Epithelial cell of proximal tubule (primary cell): ENCODE measurements around the gene INTS6L. TPM values are rescaled to one million over a fixed set of nuclear protein-coding genes. Genes with fewer than 3 reads are reported as not detected.
"Not testable (repeated sequence)": the region's sequence is repeated elsewhere in the genome, so short reads cannot be mapped to it uniquely, and the experiment has no call there.

Experiments used
- DNase-seq: peaks from one replicate; pipeline ENCODE4 v3.0.0-alpha.2; 2011; ENCODE audit warnings: low read depth
- H3K4me3 ChIP-seq: 2 replicates; pipeline ENCODE4 v1.5.1; 2011; ENCODE audit warnings: low read depth, mild to moderate bottlenecking, low read length
- total RNA-seq: library from RNA; depleted of rRNA; stranded (reverse); fragments of >200 nt; gene quantifications from 2 replicates; pipeline ENCODE4 v1.2.3, GENCODE V29; 2015
- TF ChIP-seq, protein P1 (sequence below): conservative IDR thresholded peaks from 2 replicates; pipeline ENCODE4 v1.5.1; 2012; ENCODE audit warnings: low read depth, mild to moderate bottlenecking, low read length

Gene INTS6L
- total RNA-seq, 1 donor from 2014 or later, result 2.0 TPM

DNA sequence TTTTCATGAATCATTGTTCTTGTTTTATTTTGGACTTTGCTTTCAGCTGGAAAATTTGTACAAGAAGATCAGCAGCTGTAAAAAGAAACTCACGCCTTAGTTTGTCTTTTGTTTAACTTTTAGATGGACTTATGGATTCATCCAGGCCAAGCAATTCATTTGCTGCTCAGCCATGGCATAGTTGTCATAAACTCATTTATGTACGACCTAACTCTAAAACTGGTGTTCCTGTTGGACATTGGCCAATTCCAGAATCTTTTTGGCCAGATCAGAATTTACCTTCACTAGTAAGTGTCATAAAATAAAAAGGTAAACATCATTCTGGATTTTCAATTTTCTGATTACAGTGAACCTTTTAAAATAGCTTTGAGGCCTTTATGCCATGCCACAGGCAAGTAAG is 29.1 kb downstream of the INTS6L start:
- TF ChIP-seq, protein P1, sequence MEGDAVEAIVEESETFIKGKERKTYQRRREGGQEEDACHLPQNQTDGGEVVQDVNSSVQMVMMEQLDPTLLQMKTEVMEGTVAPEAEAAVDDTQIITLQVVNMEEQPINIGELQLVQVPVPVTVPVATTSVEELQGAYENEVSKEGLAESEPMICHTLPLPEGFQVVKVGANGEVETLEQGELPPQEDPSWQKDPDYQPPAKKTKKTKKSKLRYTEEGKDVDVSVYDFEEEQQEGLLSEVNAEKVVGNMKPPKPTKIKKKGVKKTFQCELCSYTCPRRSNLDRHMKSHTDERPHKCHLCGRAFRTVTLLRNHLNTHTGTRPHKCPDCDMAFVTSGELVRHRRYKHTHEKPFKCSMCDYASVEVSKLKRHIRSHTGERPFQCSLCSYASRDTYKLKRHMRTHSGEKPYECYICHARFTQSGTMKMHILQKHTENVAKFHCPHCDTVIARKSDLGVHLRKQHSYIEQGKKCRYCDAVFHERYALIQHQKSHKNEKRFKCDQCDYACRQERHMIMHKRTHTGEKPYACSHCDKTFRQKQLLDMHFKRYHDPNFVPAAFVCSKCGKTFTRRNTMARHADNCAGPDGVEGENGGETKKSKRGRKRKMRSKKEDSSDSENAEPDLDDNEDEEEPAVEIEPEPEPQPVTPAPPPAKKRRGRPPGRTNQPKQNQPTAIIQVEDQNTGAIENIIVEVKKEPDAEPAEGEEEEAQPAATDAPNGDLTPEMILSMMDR, result no peak
- H3K4me3 ChIP-seq, result no peak overlapping the region
- no peak for DNase-seq

DNA sequence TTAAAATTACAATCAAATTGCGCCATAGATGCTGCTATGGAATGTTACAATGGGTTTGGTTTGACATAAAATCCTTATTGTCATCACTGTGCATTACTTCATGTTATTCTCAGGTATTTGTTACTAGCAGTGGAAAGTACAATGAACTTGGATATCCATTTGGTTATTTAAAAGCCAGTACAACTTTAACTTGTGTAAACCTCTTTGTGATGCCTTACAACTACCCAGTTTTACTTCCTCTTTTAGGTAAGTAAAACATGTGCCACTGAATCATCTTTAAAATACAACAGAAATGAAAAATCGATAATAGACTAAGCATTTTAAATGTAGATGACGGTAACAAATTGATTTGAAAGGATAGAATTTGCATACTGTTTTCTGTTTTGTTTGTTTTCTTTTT is 35.6 kb downstream of the INTS6L start:
- DNase-seq, result no peak
- TF ChIP-seq, protein P1, result no peak
- H3K4me3 ChIP-seq, result no peak overlapping the region

DNA sequence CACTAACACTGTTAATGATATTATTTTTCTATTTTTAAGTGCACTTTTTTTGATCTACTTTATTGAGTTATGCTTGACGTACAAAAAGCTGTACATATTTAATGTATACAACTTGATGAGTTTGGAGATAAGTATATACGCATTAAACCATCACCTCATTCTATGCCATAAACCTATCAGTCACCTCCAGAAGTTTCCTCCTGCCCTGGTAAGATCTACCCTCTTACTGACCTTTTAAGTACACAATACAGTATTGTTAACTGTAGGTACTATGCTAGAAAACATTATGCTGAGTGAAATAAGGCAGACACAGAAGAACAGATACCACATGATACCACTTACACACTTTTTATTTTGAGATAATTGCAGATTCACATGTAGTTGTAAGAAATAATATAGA is 36.9 kb downstream of the INTS6L start:
- TF ChIP-seq, protein P1, result no peak
- DNase-seq, result no peak
- H3K4me3 ChIP-seq, result no peak overlapping the region

DNA sequence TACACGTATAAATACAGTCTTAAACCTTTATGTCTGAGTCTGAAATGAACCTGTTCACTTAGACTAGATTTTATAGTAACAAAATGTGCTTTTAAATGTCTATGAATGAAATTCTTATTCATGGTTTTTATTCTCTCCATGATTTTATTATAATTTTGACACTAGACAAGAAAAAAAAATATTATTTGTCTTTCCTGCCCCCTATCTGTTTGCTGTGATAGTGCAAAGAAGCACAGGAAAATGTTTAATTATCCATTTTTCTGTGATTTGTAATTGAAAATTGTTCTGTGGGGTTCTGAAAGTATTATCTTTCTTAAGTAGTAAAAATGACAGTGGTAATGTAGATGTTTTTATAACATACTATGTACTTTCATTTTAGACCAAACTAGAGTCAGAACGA is 52.0 kb downstream of the INTS6L start:
- TF ChIP-seq, protein P1, result no peak
- no peak overlapping the region for H3K4me3 ChIP-seq
- no peak for DNase-seq

DNA sequence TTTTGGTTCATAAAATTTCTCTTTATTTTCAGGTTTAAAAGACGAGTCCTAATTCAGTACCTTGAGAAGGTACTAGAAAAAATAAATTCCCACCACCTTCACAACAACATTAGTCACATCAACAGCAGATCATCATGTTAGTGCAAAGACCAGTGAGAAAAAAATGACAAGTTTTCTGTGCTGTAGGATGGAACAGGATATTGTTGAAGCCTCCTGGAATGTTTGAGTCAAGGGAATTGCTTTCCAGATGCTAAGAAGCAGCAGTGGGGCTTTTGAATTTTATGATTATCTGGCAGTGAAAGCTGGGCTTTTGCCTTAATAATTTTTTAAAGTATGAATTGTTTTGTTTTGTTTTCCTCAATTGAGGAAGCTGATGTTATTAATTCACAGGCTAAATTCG is 61.0 kb downstream of the INTS6L start:
- no peak for DNase-seq
- TF ChIP-seq, protein P1, result no peak
- H3K4me3 ChIP-seq, result no peak overlapping the region

DNA sequence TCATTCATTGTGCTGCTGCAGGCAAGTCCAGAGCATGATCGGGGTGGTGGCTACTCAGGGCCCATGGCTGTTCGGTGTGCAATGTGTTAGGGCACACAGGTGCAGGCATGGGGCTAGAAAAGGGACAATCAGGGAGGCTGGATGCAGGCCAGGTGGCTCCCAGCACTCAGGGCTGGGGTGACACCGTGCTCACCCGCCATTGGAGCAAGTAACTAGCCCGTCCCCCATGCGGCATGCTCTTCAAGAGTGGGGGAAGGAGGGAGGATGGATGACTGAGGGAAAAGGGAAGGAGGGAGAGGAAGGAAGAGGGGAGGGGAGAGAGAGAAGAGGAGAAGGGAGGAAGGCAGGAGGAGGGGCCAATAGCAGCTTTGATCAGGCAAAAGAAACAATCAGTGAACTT is 64.7 kb downstream of the INTS6L start:
- TF ChIP-seq, protein P1, result no peak
- no peak for DNase-seq
- no peak overlapping the region for H3K4me3 ChIP-seq

DNA sequence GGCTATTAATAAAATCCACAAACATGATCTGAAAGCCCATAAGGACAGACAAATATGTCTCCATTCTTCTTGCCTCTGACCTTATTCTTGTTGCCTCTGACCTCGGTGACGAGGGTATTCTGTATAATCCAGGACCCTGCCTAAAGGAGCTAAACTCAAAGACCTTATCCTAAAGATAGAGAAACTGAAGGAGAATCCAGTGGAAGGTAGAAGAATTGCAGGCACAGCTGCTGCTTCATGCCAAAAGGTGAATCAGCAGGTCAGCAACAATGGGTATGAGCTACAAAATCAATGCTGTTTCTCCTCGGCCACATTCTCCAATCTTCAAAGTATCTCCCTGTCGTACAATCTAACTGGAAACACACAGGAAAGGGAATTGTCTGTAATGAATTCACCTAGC is 71.4 kb downstream of the INTS6L start:
- TF ChIP-seq, protein P1, result no peak
- no peak for DNase-seq
- H3K4me3 ChIP-seq, result no peak overlapping the region

DNA sequence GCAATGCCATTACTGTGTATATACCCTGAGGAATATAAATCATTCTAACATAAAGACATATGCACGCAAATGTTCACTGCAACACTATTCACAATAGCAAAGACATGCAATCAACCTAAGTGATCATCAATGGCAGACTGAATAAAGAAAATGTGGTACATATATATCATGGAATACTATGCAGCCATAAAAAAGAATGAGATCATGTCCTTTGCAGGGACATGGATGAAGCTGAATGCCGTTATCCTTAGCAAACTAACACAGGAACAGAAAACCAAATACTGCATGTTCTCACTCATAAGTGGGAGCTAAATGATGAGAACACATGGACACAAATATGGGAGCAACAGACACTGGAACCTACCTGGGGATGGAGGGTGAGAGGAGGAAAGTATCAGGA is 73.6 kb downstream of the INTS6L start:
- DNase-seq, H3K4me3 ChIP-seq: not testable (repeated sequence)

DNA sequence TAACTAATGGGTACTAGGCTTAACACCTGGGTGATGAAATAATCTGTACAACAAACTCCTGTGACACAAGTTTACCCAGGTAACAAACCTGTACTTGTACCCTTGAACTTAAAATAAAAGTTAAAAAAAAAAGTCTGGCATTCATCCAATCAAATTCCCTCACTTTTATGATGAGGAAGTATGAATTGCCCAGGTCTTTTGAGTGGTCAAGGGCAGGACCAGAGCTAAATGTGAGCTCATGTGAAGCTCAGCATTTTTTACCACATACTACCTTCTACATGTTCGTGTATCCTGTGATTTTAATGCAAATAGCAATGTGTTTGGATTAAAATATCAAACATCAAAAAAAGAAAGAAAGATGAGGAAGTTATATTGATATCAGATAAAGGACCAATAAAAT is 74.0 kb downstream of the INTS6L start:
- DNase-seq, H3K4me3 ChIP-seq: not testable (repeated sequence)
